ENCODE measurements around the gene C1QTNF12. TPM values are rescaled to one million over a fixed set of nuclear protein-coding genes. Genes with fewer than 3 reads are reported as not detected.
A peak's percentile ranks its signal among the peaks of the same experiment; 100 is the strongest.

The C1QTNF12 gene
- total and polyA plus RNA-seq, 5 donors from 2014 or later, result 0.39 to 6.2 TPM; not detected in 3

- Histone ChIP-seq H3K4me1 (ENCODE audit: control insufficient read depth, insufficient read depth, low read length, poor library complexity, severe bottlenecking) (no peaks in the 10 kb centered on the region), H3K9me3 (ENCODE audit: control insufficient read depth in 2 of 2, low read length in 2 of 2) (no peaks in the 10 kb centered on the region), H3K27me3 (ENCODE audit: control insufficient read depth, insufficient read depth, low read length) (no peaks in the 10 kb centered on the region), H3K27ac (ENCODE audit: insufficient read depth, low read length, poor library complexity, severe bottlenecking) (peak overlapping the region; percentile 1), H3K4me3 (ENCODE audit: low read depth, low read length) (no peak overlapping the region), H3K36me3 (ENCODE audit: control insufficient read depth, insufficient read depth, low read length) (peaks cover 55% of the 10 kb centered on the region)
- DNase-seq (peak in 1 of 3 donors; percentile 24), ATAC-seq (ENCODE audit: low read depth in 2 of 2) (no peak)
- Mint-ChIP-seq H3K4me1 (peaks cover 0 to 15% (median 4%) of the 10 kb centered on the region in 4 donors), H3K36me3 (peaks cover 9% of the 10 kb centered on the region), H3K4me3 (peak overlapping the region in 2 of 4 donors; percentile 56 to 58), H3K27ac (peak overlapping the region in 2 of 3 donors; percentile 69 to 92), H3K9me3 (no peaks in the 10 kb centered on the region), H3K27me3 (no peaks in the 10 kb centered on the region)
Observed at GRCh38 chr1:1260843-1261560, 14.5 kb upstream of the C1QTNF12 start.

GRCh38 chr1:1259951-1260600 is 13.6 kb upstream of the C1QTNF12 start:
- H3K27me3 Mint-ChIP-seq, result no peaks in the 10 kb centered on the region
- peaks cover 0 to 12% (median 4%) of the 10 kb centered on the region in 4 donors for H3K4me1 Mint-ChIP-seq
- no peaks in the 10 kb centered on the region for H3K27me3 ChIP-seq (ENCODE audit: control insufficient read depth, insufficient read depth, low read length)
- H3K27ac ChIP-seq (ENCODE audit: insufficient read depth, low read length, poor library complexity, severe bottlenecking), result no peak overlapping the region
- no peaks in the 10 kb centered on the region for H3K4me1 ChIP-seq (ENCODE audit: control insufficient read depth, insufficient read depth, low read length, poor library complexity, severe bottlenecking)
- H3K27ac Mint-ChIP-seq, result no peak overlapping the region
- peaks cover 56% of the 10 kb centered on the region for H3K36me3 ChIP-seq (ENCODE audit: control insufficient read depth, insufficient read depth, low read length)
- H3K4me3 Mint-ChIP-seq, result no peak overlapping the region
- H3K9me3 ChIP-seq (ENCODE audit: control insufficient read depth in 2 of 2, low read length in 2 of 2), result no peaks in the 10 kb centered on the region
- H3K4me3 ChIP-seq (ENCODE audit: low read depth, low read length), result no peak overlapping the region
- peaks cover 10% of the 10 kb centered on the region for H3K36me3 Mint-ChIP-seq
- DNase-seq (no peak), ATAC-seq (ENCODE audit: low read depth in 2 of 2) (peak in 1 of 2 donors; percentile 6)
- H3K9me3 Mint-ChIP-seq, result no peaks in the 10 kb centered on the region

GRCh38 chr1:1259540-1259939 is 13.0 kb upstream of the C1QTNF12 start:
- H3K27me3 Mint-ChIP-seq, result no peaks in the 10 kb centered on the region
- no peaks in the 10 kb centered on the region for H3K9me3 ChIP-seq (ENCODE audit: control insufficient read depth in 2 of 2, low read length in 2 of 2)
- no peaks in the 10 kb centered on the region for H3K27me3 ChIP-seq (ENCODE audit: control insufficient read depth, insufficient read depth, low read length)
- H3K36me3 ChIP-seq (ENCODE audit: control insufficient read depth, insufficient read depth, low read length), result peaks cover 61% of the 10 kb centered on the region
- H3K27ac ChIP-seq (ENCODE audit: insufficient read depth, low read length, poor library complexity, severe bottlenecking), result no peak overlapping the region
- peaks cover 0 to 12% (median 4%) of the 10 kb centered on the region in 4 donors for H3K4me1 Mint-ChIP-seq
- no peak overlapping the region for H3K4me3 ChIP-seq (ENCODE audit: low read depth, low read length)
- H3K4me1 ChIP-seq (ENCODE audit: control insufficient read depth, insufficient read depth, low read length, poor library complexity, severe bottlenecking), result no peaks in the 10 kb centered on the region
- DNase-seq (no peak), ATAC-seq (ENCODE audit: low read depth in 2 of 2) (no peak)
- no peak overlapping the region for H3K4me3 Mint-ChIP-seq
- peaks cover 10% of the 10 kb centered on the region for H3K36me3 Mint-ChIP-seq
- no peaks in the 10 kb centered on the region for H3K9me3 Mint-ChIP-seq
- no peak overlapping the region for H3K27ac Mint-ChIP-seq

GRCh38 chr1:1259119-1259488 is 12.6 kb upstream of the C1QTNF12 start:
- Mint-ChIP-seq H3K27ac (no peak overlapping the region), H3K4me1 (peaks cover 0 to 12% (median 4%) of the 10 kb centered on the region in 4 donors), H3K27me3 (no peaks in the 10 kb centered on the region), H3K9me3 (no peaks in the 10 kb centered on the region), H3K4me3 (no peak overlapping the region), H3K36me3 (peaks cover 10% of the 10 kb centered on the region)
- Histone ChIP-seq H3K27ac (ENCODE audit: insufficient read depth, low read length, poor library complexity, severe bottlenecking) (no peak overlapping the region), H3K9me3 (ENCODE audit: control insufficient read depth in 2 of 2, low read length in 2 of 2) (no peaks in the 10 kb centered on the region), H3K27me3 (ENCODE audit: control insufficient read depth, insufficient read depth, low read length) (no peaks in the 10 kb centered on the region), H3K4me3 (ENCODE audit: low read depth, low read length) (no peak overlapping the region), H3K4me1 (ENCODE audit: control insufficient read depth, insufficient read depth, low read length, poor library complexity, severe bottlenecking) (no peaks in the 10 kb centered on the region), H3K36me3 (ENCODE audit: control insufficient read depth, insufficient read depth, low read length) (peaks cover 61% of the 10 kb centered on the region)
- ATAC-seq (ENCODE audit: low read depth in 2 of 2), result no peak
- no peak for DNase-seq

GRCh38 chr1:1256956-1257871 is 10.7 kb upstream of the C1QTNF12 start:
- Histone ChIP-seq H3K4me3 (ENCODE audit: low read depth, low read length) (no peak overlapping the region), H3K27ac (ENCODE audit: insufficient read depth, low read length, poor library complexity, severe bottlenecking) (no peak overlapping the region), H3K9me3 (ENCODE audit: control insufficient read depth in 2 of 2, low read length in 2 of 2) (no peaks in the 10 kb centered on the region), H3K4me1 (ENCODE audit: control insufficient read depth, insufficient read depth, low read length, poor library complexity, severe bottlenecking) (no peaks in the 10 kb centered on the region), H3K27me3 (ENCODE audit: control insufficient read depth, insufficient read depth, low read length) (no peaks in the 10 kb centered on the region), H3K36me3 (ENCODE audit: control insufficient read depth, insufficient read depth, low read length) (peaks cover 43% of the 10 kb centered on the region)
- no peak overlapping the region for H3K27ac Mint-ChIP-seq
- H3K9me3 Mint-ChIP-seq, result no peaks in the 10 kb centered on the region
- no peak overlapping the region for H3K4me3 Mint-ChIP-seq
- H3K27me3 Mint-ChIP-seq, result no peaks in the 10 kb centered on the region
- no peak for DNase-seq
- ATAC-seq (ENCODE audit: low read depth in 2 of 2), result no peak
- peaks cover 0 to 18% (median 4%) of the 10 kb centered on the region in 4 donors for H3K4me1 Mint-ChIP-seq
- peaks cover 15% of the 10 kb centered on the region for H3K36me3 Mint-ChIP-seq

- Mint-ChIP-seq H3K4me3 (no peak overlapping the region), H3K36me3 (peaks cover 10% of the 10 kb centered on the region), H3K9me3 (no peaks in the 10 kb centered on the region), H3K27ac (no peak overlapping the region), H3K27me3 (no peaks in the 10 kb centered on the region), H3K4me1 (peaks cover 0 to 20% (median 8%) of the 10 kb centered on the region in 4 donors)
- peaks cover 9% of the 10 kb centered on the region for H3K4me1 ChIP-seq (ENCODE audit: control insufficient read depth, insufficient read depth, low read length, poor library complexity, severe bottlenecking)
- ATAC-seq (ENCODE audit: low read depth in 2 of 2) (no peak), DNase-seq (no peak)
- H3K27ac ChIP-seq (ENCODE audit: insufficient read depth, low read length, poor library complexity, severe bottlenecking), result no peak overlapping the region
- no peaks in the 10 kb centered on the region for H3K27me3 ChIP-seq (ENCODE audit: control insufficient read depth, insufficient read depth, low read length)
- H3K36me3 ChIP-seq (ENCODE audit: control insufficient read depth, insufficient read depth, low read length), result peaks cover 34% of the 10 kb centered on the region
- H3K4me3 ChIP-seq (ENCODE audit: low read depth, low read length), result no peak overlapping the region
- H3K9me3 ChIP-seq (ENCODE audit: control insufficient read depth in 2 of 2, low read length in 2 of 2), result no peaks in the 10 kb centered on the region
Observed at GRCh38 chr1:1255611-1256010, 9.1 kb upstream of the C1QTNF12 start.

- peaks cover 10% of the 10 kb centered on the region for H3K36me3 Mint-ChIP-seq
- H3K27ac ChIP-seq (ENCODE audit: insufficient read depth, low read length, poor library complexity, severe bottlenecking), result no peak overlapping the region
- peaks cover 0 to 21% (median 9%) of the 10 kb centered on the region in 4 donors for H3K4me1 Mint-ChIP-seq
- no peaks in the 10 kb centered on the region for H3K27me3 ChIP-seq (ENCODE audit: control insufficient read depth, insufficient read depth, low read length)
- H3K36me3 ChIP-seq (ENCODE audit: control insufficient read depth, insufficient read depth, low read length), result peaks cover 29% of the 10 kb centered on the region
- no peaks in the 10 kb centered on the region for H3K27me3 Mint-ChIP-seq
- no peaks in the 10 kb centered on the region for H3K9me3 Mint-ChIP-seq
- peaks cover 14% of the 10 kb centered on the region for H3K4me1 ChIP-seq (ENCODE audit: control insufficient read depth, insufficient read depth, low read length, poor library complexity, severe bottlenecking)
- no peak overlapping the region for H3K27ac Mint-ChIP-seq
- H3K4me3 ChIP-seq (ENCODE audit: low read depth, low read length), result no peak overlapping the region
- DNase-seq (no peak), ATAC-seq (ENCODE audit: low read depth in 2 of 2) (no peak)
- H3K9me3 ChIP-seq (ENCODE audit: control insufficient read depth in 2 of 2, low read length in 2 of 2), result no peaks in the 10 kb centered on the region
- no peak overlapping the region for H3K4me3 Mint-ChIP-seq
Observed at GRCh38 chr1:1255078-1255477, 8.6 kb upstream of the C1QTNF12 start.
